CD4-positive, alpha-beta T cell treated with Interferon gamma for 1 hour (primary cell): ENCODE measurements around the gene FAM20A.
A peak's percentile ranks its signal among the peaks of the same experiment; 100 is the strongest.

Experiments used
- DNase-seq: peaks from one replicate; pipeline ENCODE4 v3.0.0-alpha.2; 2020

Gene FAM20A

DNA sequence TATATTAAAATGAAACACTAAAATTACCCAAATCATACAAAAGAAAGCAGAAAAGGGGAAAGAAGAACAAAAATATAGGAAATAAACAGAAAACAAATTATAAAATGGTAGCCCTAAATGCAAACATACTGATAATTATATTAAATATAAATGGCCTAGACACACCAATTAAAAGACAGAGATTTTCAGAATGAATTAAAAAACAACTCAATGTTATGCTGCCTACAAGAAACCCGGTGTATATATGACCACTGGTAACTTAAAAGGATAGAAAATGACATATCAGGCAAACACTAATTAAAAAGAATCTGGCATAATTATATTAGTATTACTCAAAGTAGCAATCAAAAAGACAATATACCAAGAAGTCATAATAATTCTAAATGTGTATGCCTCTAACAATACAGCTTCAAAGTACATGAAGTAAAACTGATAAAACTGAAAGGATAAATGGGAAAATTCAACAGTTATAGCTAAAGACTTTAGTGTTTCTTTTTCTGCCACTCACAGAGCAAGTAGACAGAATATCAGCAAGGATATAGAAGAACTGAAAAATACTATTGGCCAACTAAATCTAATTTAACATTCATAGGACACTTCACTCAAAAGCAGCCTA is 7.5 kb upstream of the FAM20A start:
- DNase-seq: no peak

DNA sequence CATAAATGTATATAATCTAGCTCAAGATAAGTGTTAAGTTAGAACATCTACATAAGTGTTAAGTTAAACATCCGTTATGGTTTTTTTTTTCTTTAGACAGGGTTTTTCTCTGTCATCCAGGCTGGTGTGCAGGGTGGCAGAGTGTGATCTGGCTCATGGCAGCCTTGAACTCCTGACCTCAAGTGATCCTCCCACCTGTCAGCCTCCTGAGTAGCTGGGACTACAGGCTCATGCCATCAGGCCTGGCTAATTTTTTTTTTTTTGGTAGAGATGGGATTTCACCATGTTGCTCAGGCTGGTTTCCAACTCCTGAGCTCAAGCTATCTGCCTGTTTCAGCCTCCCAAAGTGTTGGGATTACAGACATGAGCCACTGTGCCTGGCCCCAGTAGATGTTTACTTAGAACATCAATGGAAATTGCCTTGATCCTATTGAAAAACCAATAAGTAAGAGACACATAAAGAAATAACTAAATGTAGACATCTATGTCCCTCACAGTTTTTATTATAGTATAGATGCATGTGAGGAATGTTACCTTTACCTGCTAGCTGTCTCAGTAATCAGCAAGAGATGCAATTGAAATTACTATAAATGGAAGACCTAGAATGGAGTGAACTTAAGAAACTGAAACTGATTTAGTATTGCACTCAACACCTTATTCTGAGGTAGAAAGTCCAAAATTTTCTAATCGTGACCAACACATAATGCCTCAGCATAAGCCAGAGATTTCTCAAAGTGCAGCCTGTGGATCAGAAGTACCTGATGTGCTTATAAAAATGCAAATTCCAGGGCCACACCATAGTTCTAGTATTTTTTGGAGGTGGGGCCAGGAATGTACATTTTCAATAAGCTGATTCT is 5.5 kb upstream of the FAM20A start:
- no peak for DNase-seq

- no peak for DNase-seq
Observed at GRCh38 chr17:68605914-68606313, 4.7 kb upstream of the FAM20A start.

DNA sequence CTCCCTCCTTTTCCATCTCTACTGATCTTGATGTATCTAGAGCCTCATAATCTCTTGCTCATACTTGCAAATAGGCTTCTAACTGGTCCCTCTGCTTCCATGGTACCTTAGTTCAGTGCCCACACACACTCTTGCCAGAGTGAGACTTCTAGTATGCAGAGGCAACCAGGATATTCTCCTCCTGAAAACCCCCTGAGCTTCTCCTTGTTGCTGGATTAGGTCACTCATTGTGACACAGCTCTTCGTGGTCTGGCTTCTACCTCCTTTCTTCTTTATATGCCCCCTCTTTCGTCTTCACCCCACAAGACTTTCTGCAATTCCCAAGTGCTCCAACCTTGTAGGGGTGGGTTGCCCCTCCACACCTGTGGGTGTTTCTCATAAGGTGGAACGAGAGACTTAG is 2.5 kb upstream of the FAM20A start:
- no peak for DNase-seq

DNA sequence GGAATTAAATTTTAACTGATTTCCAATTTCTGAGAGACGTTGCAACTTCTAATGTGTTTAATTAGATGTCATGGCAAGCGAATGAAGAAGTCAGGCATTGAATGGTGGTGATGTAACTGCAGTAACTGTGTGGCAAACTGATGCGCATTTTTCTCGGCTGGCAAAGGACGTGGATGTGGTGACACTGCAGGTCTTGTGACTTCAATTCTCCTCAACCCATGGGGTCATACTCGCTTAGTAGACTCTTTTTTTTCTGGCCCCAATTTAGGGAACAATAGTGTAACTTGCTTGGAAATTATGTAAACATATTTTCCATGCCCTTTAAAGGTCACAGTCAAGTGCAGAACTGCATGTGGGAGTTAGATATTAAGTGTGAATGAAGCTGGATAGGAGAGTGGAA is 1.9 kb upstream of the FAM20A start:
- DNase-seq: peak; percentile 74

GRCh38 chr17:68602289-68602688 is 1.1 kb upstream of the FAM20A start:
- no peak for DNase-seq

DNA sequence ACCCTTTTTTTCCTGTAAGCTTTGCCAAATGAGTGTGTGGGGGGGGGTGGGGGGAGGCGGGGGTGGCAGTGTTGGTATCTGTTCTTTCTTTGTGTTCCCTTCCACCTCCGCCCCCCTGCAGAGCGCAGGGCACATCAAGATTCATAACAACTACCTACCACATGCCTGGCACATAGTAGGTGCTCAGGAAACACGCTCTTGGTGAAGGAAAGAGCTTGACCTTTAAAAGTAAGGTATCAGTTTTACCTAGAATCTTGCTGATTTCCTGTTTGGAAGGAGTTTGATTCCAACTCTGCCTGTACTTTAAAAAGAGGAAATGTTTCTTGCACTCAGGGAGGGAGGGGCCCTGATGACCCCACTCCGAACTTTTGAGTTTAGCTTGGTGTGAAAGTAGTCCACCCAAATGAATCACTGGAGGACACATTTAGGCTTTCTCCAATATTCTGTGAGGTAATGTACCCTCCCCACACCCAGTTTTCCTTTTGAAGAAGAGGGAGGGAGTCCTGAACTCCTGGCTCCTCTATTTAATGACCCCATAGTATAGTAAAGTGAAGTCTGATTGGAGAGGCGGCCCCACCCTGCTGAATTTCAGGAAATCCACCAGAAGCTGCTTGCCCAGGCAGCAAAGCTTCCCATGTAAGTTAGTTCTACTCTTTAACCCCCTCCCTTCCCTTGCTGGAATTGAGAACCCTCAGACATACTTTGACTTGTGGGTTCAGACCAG is 560 bp upstream of the FAM20A start:
- peak; percentile 55 for DNase-seq

DNA sequence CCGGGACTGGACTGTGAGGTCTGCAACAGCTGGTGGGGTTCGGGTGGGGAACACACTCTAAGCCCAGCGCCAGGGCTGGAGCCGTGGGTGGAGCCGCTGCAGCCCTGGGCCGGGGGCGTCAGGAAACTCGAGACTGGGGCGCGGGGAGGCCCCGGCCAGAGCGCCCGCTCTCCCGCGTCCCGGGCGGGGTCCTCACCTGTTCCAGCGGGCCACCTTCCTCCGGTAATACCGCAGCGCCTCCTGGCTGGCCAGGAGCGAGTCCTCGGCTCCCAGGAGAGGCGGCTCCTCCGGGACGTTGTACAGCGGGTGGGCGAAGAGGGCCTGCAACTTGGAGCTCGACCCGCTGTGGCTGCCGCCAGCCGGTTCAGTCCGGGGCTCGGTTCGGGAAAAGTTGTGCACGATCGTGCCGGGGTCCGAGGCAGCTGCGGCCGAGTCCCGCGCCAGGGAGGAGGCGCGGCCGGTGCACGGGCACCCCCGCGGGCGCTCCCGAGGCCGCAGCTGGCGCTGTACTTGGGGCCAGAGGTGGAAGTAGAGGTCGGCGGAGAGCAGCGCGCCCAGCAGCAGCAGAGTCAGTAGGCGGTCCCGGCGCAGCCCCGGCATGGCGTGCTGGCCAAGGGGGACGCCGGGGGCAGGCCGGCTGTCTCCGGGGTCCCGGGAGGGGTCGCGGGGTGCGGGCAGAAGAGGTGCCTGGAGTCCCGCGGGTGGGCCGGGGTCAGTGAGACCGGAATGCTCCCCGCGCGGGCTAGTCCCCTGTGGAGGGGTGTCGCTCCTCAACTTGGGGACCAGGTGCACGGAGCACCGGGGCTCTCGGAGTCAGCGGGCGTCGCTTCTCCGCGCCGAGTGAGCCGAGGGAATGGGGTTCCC is 868 bp downstream of the FAM20A start:
- no peak for DNase-seq

DNA sequence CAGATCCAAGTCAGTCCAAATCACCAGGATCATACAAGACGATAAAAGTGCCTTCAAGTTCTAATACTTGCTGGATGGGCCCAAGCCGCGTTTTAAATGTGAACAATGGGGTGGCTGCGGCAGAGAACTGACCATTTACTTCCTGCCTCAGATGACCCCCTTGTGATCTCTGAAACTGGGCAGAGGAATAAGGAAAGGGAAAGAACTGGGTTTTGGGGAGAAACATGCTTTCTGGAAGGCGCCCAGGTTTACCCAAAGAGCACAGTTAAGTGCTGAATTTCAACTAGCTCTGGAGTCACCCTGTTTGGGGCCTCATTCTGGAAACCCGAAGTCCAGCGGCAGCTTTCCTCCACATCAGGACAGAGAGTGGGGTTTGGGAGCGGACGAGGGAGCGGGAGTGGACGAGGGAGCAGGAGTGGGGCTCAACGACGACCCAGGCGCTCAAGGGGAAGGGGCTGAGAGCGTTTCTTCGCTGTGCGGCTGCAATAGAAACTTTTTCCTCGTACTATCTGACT is 1.6 kb downstream of the FAM20A start:
- DNase-seq: no peak

DNA sequence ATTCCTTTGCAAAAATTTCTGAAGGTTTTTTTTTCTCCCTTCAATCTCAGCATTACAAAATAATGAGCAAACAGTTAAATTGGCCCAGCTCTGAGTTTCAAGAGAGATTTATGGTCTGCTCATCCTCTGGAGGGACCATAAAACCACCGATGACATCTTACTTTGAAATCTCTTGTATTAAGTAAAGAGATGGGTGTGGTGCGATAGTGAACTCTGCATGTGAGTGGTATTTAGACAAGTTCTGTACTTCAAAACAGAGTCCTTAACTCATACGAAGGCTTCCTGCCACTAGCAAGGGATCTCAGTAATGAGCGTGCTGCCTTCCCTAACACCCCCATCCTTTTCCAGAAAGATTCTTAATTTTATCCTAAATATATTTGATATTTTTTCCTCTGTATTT is 2.1 kb downstream of the FAM20A start:
- DNase-seq: no peak

DNA sequence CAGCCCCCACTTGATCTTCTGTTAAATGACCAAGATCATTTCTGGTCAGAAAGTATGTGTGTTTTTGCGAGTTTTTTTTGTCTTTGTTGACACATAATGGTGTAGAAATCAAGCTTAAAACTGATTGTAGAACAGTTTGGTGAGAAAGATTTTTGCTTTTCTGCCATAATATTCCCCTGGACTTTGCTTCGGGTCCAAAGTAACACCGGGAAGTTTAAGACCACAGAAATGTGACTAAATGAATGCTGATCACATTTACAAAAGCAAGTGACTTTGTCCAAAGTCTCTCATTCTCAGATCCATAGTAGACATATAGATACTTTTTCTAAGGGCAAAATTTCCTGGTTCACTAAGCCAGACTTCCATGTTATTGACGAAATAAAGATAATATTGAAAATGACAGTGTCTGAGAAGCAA is 2.6 kb downstream of the FAM20A start:
- no peak for DNase-seq

- no peak for DNase-seq
Observed at GRCh38 chr17:68598074-68598473, 3.1 kb downstream of the FAM20A start.

GRCh38 chr17:68596411-68596945 is 4.7 kb downstream of the FAM20A start:
- no peak for DNase-seq

- DNase-seq: no peak
Observed at GRCh38 chr17:68595986-68596385, 5.2 kb downstream of the FAM20A start.

DNA sequence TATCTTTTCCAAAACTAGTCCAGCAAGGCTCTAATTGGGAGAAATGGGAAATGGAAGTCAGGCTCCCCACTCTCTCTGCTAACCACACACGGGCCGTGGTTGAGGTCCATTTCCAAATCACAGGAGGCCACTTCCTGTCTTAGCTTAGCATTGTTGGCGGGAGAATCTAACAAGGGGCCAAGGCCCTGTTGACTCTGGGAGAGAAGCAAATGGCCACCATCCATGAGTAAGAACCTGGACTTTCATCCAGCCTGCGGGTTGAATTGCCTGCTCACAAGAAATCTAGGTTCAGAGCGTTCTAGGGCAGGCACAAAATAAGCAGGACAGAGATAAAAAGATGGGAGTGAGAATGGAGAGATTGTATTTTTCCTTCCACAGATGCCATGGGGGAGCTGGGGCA is 5.7 kb downstream of the FAM20A start:
- DNase-seq: no peak

DNA sequence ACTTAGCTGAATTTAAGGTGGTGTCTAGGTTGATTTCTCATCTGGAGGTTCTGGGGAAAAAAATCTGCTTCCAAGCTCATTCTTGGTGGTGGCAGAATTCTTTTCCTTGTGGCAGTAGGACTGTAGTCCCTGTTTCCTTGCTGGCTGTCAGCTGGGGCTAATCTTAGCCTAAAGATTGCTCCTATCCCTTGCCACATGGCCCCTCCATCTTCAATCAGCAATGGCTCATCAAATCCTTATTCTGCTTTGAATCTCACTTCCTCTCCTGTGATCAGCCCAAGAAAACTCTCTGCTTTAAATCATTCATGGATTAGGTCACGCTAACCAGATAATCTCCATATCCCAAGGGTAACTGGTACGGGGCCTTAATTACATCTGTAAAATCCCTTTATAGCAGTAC is 6.6 kb downstream of the FAM20A start:
- DNase-seq: no peak

GRCh38 chr17:68592682-68593641 is 8.2 kb downstream of the FAM20A start:
- DNase-seq: no peak

DNA sequence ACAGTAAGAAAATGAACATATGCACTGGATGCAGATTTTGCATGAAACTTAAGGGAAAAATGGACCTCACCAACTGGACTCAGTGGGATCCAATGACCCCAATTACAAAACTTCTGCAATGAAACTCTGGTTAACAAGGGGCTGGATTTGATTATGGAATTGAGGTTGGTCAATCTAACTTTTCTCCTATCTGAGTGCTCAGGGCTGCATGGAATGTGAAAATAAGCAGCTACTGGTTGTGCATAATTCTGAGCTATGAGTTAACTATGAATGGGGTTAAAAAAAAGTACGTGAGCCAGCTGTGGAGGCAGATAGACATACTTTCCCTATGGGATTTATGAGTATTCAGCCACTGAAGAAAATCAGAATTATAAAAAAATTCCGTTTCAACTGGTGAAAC is 9.2 kb downstream of the FAM20A start:
- DNase-seq: no peak

DNA sequence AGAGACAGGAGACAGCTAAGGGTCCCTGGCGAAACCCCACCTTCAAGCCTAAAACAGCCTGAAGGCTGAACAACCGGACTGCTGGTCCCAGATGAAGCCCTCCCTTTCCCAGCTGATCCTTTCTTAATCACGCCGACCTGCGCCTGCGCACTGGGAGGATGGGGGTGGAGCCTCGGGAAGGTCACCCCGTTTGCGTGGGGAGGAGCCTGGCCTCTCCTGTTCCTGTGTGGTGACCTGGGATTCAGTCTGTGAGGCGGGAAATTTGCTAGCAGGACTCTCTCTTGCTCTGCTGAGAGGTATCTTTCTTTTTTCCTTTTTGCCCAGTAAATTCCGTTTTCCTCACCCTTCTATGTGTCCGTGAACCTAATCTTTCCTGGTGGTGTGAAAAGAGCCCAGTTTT is 9.6 kb downstream of the FAM20A start:
- DNase-seq: no peak

DNA sequence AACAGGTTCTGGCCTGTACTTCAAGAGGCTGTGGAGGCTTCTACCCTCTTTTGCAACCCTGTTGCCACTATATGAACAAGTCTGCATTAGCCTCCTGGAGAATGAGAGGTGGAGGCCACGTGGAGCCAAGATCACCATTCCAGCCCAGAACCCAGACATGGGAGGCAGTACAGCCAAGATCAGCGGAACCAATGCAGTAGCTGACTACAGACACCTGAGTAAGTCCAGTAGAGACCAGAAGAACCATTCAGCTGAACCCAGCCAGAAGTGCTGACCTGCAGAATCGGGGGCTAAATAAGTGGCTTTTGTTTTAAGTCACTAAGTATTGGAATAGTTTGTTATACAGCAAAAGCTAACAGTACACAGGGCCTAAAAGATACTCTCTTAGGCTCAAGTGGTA is 12.1 kb downstream of the FAM20A start:
- DNase-seq: no peak

DNA sequence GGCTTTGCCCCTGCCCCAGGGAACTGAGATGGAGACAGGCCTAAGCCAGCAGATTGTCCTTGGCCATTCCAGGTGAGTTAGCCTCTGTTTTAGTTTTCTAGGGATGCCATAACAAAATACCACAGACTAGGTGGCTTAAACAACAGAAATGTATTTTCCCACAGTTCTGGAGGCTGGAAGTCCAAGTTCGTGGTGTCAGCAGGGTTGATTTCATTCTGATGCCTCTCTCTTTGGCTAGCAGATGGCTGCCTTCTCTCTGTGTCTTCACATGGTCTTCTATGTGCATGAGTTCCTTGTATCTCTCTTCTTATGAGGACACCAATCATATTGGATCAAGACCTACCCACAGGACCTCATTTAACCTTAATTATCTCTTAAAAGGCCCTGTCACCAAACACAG is 12.8 kb downstream of the FAM20A start:
- no peak for DNase-seq
